Common myeloid progenitor, CD34-positive (primary cell): ENCODE results near the gene RAB44.

Source experiments
- CTCF ChIA-PET: fragments of 350-600 bp; sonication (Branson Sonifier 250); formaldehyde crosslinking; loops from one replicate; lab custom pipeline; 2021; ENCODE audit warnings: antibody characterized with exemption; lab: Charles Lee
- POLR2A ChIA-PET: fragments of 350-600 bp; sonication (Branson Sonifier 250); formaldehyde crosslinking; loops from one replicate; lab custom pipeline; 2021; ENCODE audit warnings: antibody characterized with exemption; lab: Charles Lee
- DNase-seq, 3 donors: peaks; one replicate each; pipeline versions ENCODE4 v3.0.0 to v3.0.0-alpha.2; 2013
- H3K27ac ChIP-seq, 2 experiments: 1 replicate in 1 of 2; 2 replicates in 1 of 2; pipeline ENCODE4 v1.7.0; 2013; ENCODE audit warnings: inconsistent platforms in 2 of 2, low read length in 2 of 2, mild to moderate bottlenecking in 2 of 2, low read depth in 1 of 2, moderate library complexity in 1 of 2; ENCODE audit not compliant: severe bottlenecking in 2 of 2, insufficient read depth in 1 of 2, poor library complexity in 1 of 2
- H3K27me3 ChIP-seq, 5 experiments: replicated peaks in 2 of 5; 1 replicate in 3 of 5; 2 replicates in 2 of 5; pipeline versions ENCODE4 v1.6.1 to v1.7.0; 2013; ENCODE audit warnings: low read length in 4 of 5, mild to moderate bottlenecking in 2 of 5, moderate library complexity in 2 of 5, inconsistent platforms in 1 of 5; ENCODE audit not compliant: insufficient read depth in 5 of 5, control insufficient read depth in 4 of 5
- H3K36me3 ChIP-seq, 4 experiments: 1 replicate in 2 of 4; 2 replicates in 2 of 4; pipeline versions ENCODE4 v1.6.1 to v1.7.0; 2013; ENCODE audit warnings: low read length in 3 of 4, control low read depth in 1 of 4, mild to moderate bottlenecking in 1 of 4; ENCODE audit not compliant: control insufficient read depth in 4 of 4, insufficient read depth in 4 of 4
- H3K4me1 ChIP-seq, 4 experiments: 1 replicate in 3 of 4; 2 replicates in 1 of 4; pipeline versions ENCODE4 v1.6.1 to v1.7.1; 2013; ENCODE audit warnings: low read length in 3 of 4, mild to moderate bottlenecking in 3 of 4, control low read depth in 1 of 4, inconsistent platforms in 1 of 4, moderate library complexity in 1 of 4; ENCODE audit not compliant: control insufficient read depth in 4 of 4, insufficient read depth in 4 of 4; ENCODE audit errors: control extremely low read depth in 1 of 4
- H3K4me3 ChIP-seq, 7 experiments: 1 replicate in 4 of 7; 2 replicates in 3 of 7; pipeline versions ENCODE4 v1.5.1 to v1.7.0; 2013; ENCODE audit warnings: mild to moderate bottlenecking in 7 of 7, low read length in 6 of 7, moderate library complexity in 6 of 7, inconsistent platforms in 2 of 7, low read depth in 2 of 7, control low read depth in 1 of 7; ENCODE audit not compliant: insufficient read depth in 4 of 7, control insufficient read depth in 1 of 7; ENCODE audit errors: extremely low read depth in 1 of 7
- H3K9me3 ChIP-seq, 5 experiments: 1 replicate in 4 of 5; 2 replicates in 1 of 5; pipeline versions ENCODE4 v1.6.1 to v1.7.1; 2013; ENCODE audit warnings: low read length in 4 of 5, mild to moderate bottlenecking in 2 of 5, inconsistent platforms in 1 of 5, low read depth in 1 of 5, moderate library complexity in 1 of 5; ENCODE audit not compliant: control insufficient read depth in 4 of 5, insufficient read depth in 2 of 5; ENCODE audit errors: control extremely low read depth in 1 of 5
- WGBS: methylation state at CpG from one replicate; pipeline ENCODE4 v1.1.5; 2013; ENCODE audit not compliant: insufficient coverage; 5-methylcytosine and 5-hydroxymethylcytosine counted together

The RAB44 gene

GRCh38 chr6:36715469-36715868 is 17.8 kb downstream of the RAB44 start:
- peaks cover 0 to 16% (median 6%) of the 10 kb centered on the region in 4 experiments for H3K36me3 ChIP-seq
- ChIA-PET POLR2A (no interaction called here), CTCF (interaction anchor here (0.7 kb wide), 1 partner anchor 9 kb away, joined by 3 read pairs; no protein-coding TSS in a partner anchor)
- H3K9me3 ChIP-seq: no peaks in the 10 kb centered on the region
- H3K4me1 ChIP-seq: no peaks in the 10 kb centered on the region
- H3K27ac ChIP-seq: no peak overlapping the region
- no peak overlapping the region for H3K4me3 ChIP-seq
- no peaks in the 10 kb centered on the region for H3K27me3 ChIP-seq
- no peak for DNase-seq
- 92% methylated on average over 6 of the region's 7 CpGs for WGBS

- no peak overlapping the region for H3K27ac ChIP-seq
- no peaks in the 10 kb centered on the region for H3K27me3 ChIP-seq
- ChIA-PET CTCF (interaction anchor here (0.6 to 1.1 kb wide), 3 partner anchors 14 to 681 kb away, joined by 3 read pairs; no protein-coding TSS in a partner anchor), POLR2A (no interaction called here)
- no peak for DNase-seq
- H3K4me1 ChIP-seq: no peaks in the 10 kb centered on the region
- no peaks in the 10 kb centered on the region for H3K9me3 ChIP-seq
- peaks cover 0 to 18% (median 6%) of the 10 kb centered on the region in 4 experiments for H3K36me3 ChIP-seq
- no peak overlapping the region for H3K4me3 ChIP-seq
- WGBS: 100% methylated on average over 1 of the region's 8 CpGs
Observed at GRCh38 chr6:36716476-36717093, 19.0 kb downstream of the RAB44 start.

GRCh38 chr6:36717231-36717825 is 19.7 kb downstream of the RAB44 start:
- Histone ChIP-seq H3K27ac (no peak overlapping the region), H3K36me3 (peaks cover 0 to 18% (median 6%) of the 10 kb centered on the region in 4 experiments), H3K4me1 (peaks cover 0 to 6% (median 0%) of the 10 kb centered on the region in 4 experiments), H3K9me3 (no peaks in the 10 kb centered on the region), H3K27me3 (no peaks in the 10 kb centered on the region), H3K4me3 (no peak overlapping the region)
- WGBS: 89% methylated on average over 12 of the region's 13 CpGs
- ChIA-PET CTCF (interaction anchor here (0.9 to 1.1 kb wide), 2 partner anchors 14 to 34 kb away, joined by 3 read pairs; no protein-coding TSS in a partner anchor), POLR2A (no interaction called here)
- no peak for DNase-seq

- Histone ChIP-seq H3K27ac (no peak overlapping the region), H3K4me1 (peaks cover 0 to 6% (median 0%) of the 10 kb centered on the region in 4 experiments), H3K27me3 (no peaks in the 10 kb centered on the region), H3K4me3 (no peak overlapping the region), H3K36me3 (peaks cover 0 to 18% (median 6%) of the 10 kb centered on the region in 4 experiments), H3K9me3 (no peaks in the 10 kb centered on the region)
- ChIA-PET POLR2A (interaction anchor here (0.6 kb wide), 2 partner anchors 16 to 85 kb away, joined by 3 read pairs; no protein-coding TSS in a partner anchor), CTCF (interaction anchor here (0.6 to 0.9 kb wide), 2 partner anchors 34 to 48 kb away, joined by 3 to 4 read pairs; no protein-coding TSS in a partner anchor)
- WGBS: 90% methylated on average over 12 of the region's 12 CpGs
- DNase-seq: no peak
Observed at GRCh38 chr6:36717871-36718540, 20.4 kb downstream of the RAB44 start.

- Histone ChIP-seq H3K9me3 (no peaks in the 10 kb centered on the region), H3K27me3 (no peaks in the 10 kb centered on the region), H3K27ac (no peak overlapping the region), H3K4me3 (no peak overlapping the region), H3K4me1 (peaks cover 0 to 6% (median 0%) of the 10 kb centered on the region in 4 experiments), H3K36me3 (peaks cover 0 to 18% (median 6%) of the 10 kb centered on the region in 4 experiments)
- ChIA-PET CTCF (interaction anchor here (0.6 to 0.9 kb wide), 2 partner anchors 35 to 47 kb away, joined by 3 to 4 read pairs; no protein-coding TSS in a partner anchor), POLR2A (interaction anchor here (0.6 kb wide), 2 partner anchors 17 to 86 kb away, joined by 3 read pairs; no protein-coding TSS in a partner anchor)
- 92% methylated on average over 4 of the region's 5 CpGs for WGBS
- DNase-seq: no peak
Observed at GRCh38 chr6:36718560-36718959, 20.9 kb downstream of the RAB44 start.

GRCh38 chr6:36719126-36719525 is 21.5 kb downstream of the RAB44 start:
- no peaks in the 10 kb centered on the region for H3K27me3 ChIP-seq
- ChIA-PET POLR2A (no interaction called here), CTCF (interaction anchor here (1.3 to 1.4 kb wide), 2 partner anchors 21 to 40 kb away, joined by 4 read pairs; partner anchors contain the start of gene RAB44)
- 97% methylated on average over 7 of the region's 7 CpGs for WGBS
- DNase-seq: no peak
- no peak overlapping the region for H3K27ac ChIP-seq
- H3K9me3 ChIP-seq: no peaks in the 10 kb centered on the region
- H3K36me3 ChIP-seq: peaks cover 0 to 16% (median 5%) of the 10 kb centered on the region in 4 experiments
- H3K4me3 ChIP-seq: no peak overlapping the region
- peaks cover 0 to 6% (median 0%) of the 10 kb centered on the region in 4 experiments for H3K4me1 ChIP-seq
